ENCODE results near the gene OR6S1. TPM values are rescaled to one million over a fixed set of nuclear protein-coding genes. Genes with fewer than 3 reads are reported as not detected.
"Not testable (repeated sequence)": the region's sequence is repeated elsewhere in the genome, so short reads cannot be mapped to it uniquely, and the experiment has no call there.

OR6S1 gene
- total and polyA plus RNA-seq, 4 donors = not detected

DNA sequence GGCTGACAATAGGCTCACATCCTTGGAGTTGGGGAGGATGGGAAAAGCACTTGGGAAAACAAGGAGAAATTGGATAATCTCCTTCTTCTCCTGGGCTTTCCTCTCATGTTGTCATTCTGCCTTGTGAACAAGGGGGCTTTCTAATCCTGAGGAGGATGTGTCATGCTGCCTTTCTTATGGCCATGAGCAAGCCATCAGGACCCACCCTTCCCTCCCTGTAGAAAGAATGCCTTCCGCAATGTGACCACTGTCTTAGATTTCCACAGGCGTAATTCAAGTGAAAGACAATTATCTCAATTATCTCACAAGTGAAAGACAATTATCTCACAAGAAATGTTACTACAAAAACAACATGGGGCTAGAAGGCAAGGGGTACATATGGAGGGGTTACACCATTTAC is 3.0 kb upstream of the OR6S1 start:
- Histone ChIP-seq H3K27ac (ENCODE audit: low read depth in 1 of 2, low read length in 2 of 2) (no peak overlapping the region), H3K27me3 (ENCODE audit: control insufficient read depth in 4 of 4, insufficient read depth in 4 of 4, low read length in 3 of 4) (peaks cover 0 to under 1% (median 0%) of the 10 kb centered on the region in 4 donors), H3K4me1 (ENCODE audit: control insufficient read depth in 4 of 4, insufficient read depth in 4 of 4, low read length in 3 of 4) (no peaks in the 10 kb centered on the region), H3K9me3 (ENCODE audit: control insufficient read depth in 4 of 4, low read length in 3 of 4) (no peaks in the 10 kb centered on the region), H3K36me3 (ENCODE audit: control insufficient read depth in 4 of 4, insufficient read depth in 3 of 4, low read depth in 1 of 4, low read length in 3 of 4) (no peaks in the 10 kb centered on the region), H3K9ac (ENCODE audit: low read depth in 1 of 2, low read length in 2 of 2) (no peak overlapping the region), H3K4me3 (ENCODE audit: low read depth in 1 of 3, low read length in 3 of 3) (no peak overlapping the region)
- DNase-seq (ENCODE audit: low spot score) = no peak
- 96% methylated on average over 2 of the region's 2 CpGs for WGBS
- TF ChIP-seq RAD21 (IDR thresholded peaks at IDR 0.05) (no peak), HNF4G (IDR thresholded peaks at IDR 0.05) (no peak), FOXA1 (IDR thresholded peaks at IDR 0.05) (no peak), YY1 (IDR thresholded peaks at IDR 0.05) (no peak), FOXA2 (IDR thresholded peaks at IDR 0.05) (no peak), GABPA (IDR thresholded peaks at IDR 0.05 in 1 of 2, conservative IDR thresholded peaks at IDR 0.05 in 1 of 2) (no peak), NR2F2 (IDR thresholded peaks at IDR 0.05) (no peak)
- TF ChIP-seq, protein P1, sequence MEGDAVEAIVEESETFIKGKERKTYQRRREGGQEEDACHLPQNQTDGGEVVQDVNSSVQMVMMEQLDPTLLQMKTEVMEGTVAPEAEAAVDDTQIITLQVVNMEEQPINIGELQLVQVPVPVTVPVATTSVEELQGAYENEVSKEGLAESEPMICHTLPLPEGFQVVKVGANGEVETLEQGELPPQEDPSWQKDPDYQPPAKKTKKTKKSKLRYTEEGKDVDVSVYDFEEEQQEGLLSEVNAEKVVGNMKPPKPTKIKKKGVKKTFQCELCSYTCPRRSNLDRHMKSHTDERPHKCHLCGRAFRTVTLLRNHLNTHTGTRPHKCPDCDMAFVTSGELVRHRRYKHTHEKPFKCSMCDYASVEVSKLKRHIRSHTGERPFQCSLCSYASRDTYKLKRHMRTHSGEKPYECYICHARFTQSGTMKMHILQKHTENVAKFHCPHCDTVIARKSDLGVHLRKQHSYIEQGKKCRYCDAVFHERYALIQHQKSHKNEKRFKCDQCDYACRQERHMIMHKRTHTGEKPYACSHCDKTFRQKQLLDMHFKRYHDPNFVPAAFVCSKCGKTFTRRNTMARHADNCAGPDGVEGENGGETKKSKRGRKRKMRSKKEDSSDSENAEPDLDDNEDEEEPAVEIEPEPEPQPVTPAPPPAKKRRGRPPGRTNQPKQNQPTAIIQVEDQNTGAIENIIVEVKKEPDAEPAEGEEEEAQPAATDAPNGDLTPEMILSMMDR (IDR thresholded peaks at IDR 0.05; ENCODE audit: low read depth, low read length, missing input control) = no peak
- TF ChIP-seq, protein P2, sequence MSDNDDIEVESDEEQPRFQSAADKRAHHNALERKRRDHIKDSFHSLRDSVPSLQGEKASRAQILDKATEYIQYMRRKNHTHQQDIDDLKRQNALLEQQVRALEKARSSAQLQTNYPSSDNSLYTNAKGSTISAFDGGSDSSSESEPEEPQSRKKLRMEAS (IDR thresholded peaks at IDR 0.05) = no peak

DNA sequence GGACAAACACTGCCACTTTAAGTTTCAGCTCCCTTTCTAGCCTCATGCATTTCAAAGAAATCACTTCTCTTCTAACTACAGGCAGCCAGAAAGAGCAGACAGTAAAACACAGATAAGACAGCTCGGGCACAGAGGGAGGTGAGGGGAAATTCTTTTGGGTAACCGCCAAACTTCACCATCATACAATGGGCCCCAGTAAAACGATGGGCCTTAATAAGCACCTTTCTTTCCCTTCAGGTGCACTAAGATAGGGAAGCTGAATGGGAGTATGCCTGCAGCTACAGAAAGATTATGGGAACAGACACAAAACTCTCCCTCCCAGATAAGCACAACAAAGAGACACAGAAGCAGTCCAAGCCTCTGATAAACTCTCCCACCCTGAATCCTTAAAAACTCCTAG is 1.3 kb upstream of the OR6S1 start:
- H3K27me3 ChIP-seq (ENCODE audit: control insufficient read depth in 4 of 4, insufficient read depth in 4 of 4, low read length in 3 of 4); H3K9ac ChIP-seq (ENCODE audit: low read depth in 1 of 2, low read length in 2 of 2); H3K36me3 ChIP-seq (ENCODE audit: control insufficient read depth in 4 of 4, insufficient read depth in 3 of 4, low read depth in 1 of 4, low read length in 3 of 4); H3K4me3 ChIP-seq (ENCODE audit: low read depth in 1 of 3, low read length in 3 of 3); H3K9me3 ChIP-seq (ENCODE audit: control insufficient read depth in 4 of 4, low read length in 3 of 4); H3K27ac ChIP-seq (ENCODE audit: low read depth in 1 of 2, low read length in 2 of 2); H3K4me1 ChIP-seq (ENCODE audit: control insufficient read depth in 4 of 4, insufficient read depth in 4 of 4, low read length in 3 of 4); DNase-seq (ENCODE audit: low spot score): not testable (repeated sequence)
- 33% methylated on average over 3 of the region's 3 CpGs for WGBS

GRCh38 chr14:20642182-20642581 is 691 bp upstream of the OR6S1 start:
- Histone ChIP-seq H3K27ac (ENCODE audit: low read depth in 1 of 2, low read length in 2 of 2) (no peak overlapping the region), H3K36me3 (ENCODE audit: control insufficient read depth in 4 of 4, insufficient read depth in 3 of 4, low read depth in 1 of 4, low read length in 3 of 4) (no peaks in the 10 kb centered on the region), H3K9me3 (ENCODE audit: control insufficient read depth in 4 of 4, low read length in 3 of 4) (no peaks in the 10 kb centered on the region), H3K9ac (ENCODE audit: low read depth in 1 of 2, low read length in 2 of 2) (no peak overlapping the region), H3K4me1 (ENCODE audit: control insufficient read depth in 4 of 4, insufficient read depth in 4 of 4, low read length in 3 of 4) (no peaks in the 10 kb centered on the region), H3K27me3 (ENCODE audit: control insufficient read depth in 4 of 4, insufficient read depth in 4 of 4, low read length in 3 of 4) (peaks cover 0 to 6% (median 2%) of the 10 kb centered on the region in 4 donors), H3K4me3 (ENCODE audit: low read depth in 1 of 3, low read length in 3 of 3) (no peak overlapping the region)
- no peak for DNase-seq (ENCODE audit: low spot score)
- TF ChIP-seq, protein P3, sequence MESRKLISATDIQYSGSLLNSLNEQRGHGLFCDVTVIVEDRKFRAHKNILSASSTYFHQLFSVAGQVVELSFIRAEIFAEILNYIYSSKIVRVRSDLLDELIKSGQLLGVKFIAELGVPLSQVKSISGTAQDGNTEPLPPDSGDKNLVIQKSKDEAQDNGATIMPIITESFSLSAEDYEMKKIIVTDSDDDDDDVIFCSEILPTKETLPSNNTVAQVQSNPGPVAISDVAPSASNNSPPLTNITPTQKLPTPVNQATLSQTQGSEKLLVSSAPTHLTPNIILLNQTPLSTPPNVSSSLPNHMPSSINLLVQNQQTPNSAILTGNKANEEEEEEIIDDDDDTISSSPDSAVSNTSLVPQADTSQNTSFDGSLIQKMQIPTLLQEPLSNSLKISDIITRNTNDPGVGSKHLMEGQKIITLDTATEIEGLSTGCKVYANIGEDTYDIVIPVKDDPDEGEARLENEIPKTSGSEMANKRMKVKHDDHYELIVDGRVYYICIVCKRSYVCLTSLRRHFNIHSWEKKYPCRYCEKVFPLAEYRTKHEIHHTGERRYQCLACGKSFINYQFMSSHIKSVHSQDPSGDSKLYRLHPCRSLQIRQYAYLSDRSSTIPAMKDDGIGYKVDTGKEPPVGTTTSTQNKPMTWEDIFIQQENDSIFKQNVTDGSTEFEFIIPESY (IDR thresholded peaks at IDR 0.05) = no peak
- TF ChIP-seq NR2F2 (IDR thresholded peaks at IDR 0.05) (no peak), EGR1 (IDR thresholded peaks at IDR 0.05; ENCODE audit: low read depth in 2 of 2) (no peak), JUND (IDR thresholded peaks at IDR 0.05) (no peak), YY1 (IDR thresholded peaks at IDR 0.05) (no peak), TAF1 (conservative IDR thresholded peaks at IDR 0.05) (no peak), GABPA (IDR thresholded peaks at IDR 0.05 in 1 of 2, conservative IDR thresholded peaks at IDR 0.05 in 1 of 2) (no peak), HNF4G (IDR thresholded peaks at IDR 0.05) (no peak), HNF4A (conservative IDR thresholded peaks at IDR 0.05) (no peak), SP1 (IDR thresholded peaks at IDR 0.05) (no peak)
- TF ChIP-seq, protein P4, sequence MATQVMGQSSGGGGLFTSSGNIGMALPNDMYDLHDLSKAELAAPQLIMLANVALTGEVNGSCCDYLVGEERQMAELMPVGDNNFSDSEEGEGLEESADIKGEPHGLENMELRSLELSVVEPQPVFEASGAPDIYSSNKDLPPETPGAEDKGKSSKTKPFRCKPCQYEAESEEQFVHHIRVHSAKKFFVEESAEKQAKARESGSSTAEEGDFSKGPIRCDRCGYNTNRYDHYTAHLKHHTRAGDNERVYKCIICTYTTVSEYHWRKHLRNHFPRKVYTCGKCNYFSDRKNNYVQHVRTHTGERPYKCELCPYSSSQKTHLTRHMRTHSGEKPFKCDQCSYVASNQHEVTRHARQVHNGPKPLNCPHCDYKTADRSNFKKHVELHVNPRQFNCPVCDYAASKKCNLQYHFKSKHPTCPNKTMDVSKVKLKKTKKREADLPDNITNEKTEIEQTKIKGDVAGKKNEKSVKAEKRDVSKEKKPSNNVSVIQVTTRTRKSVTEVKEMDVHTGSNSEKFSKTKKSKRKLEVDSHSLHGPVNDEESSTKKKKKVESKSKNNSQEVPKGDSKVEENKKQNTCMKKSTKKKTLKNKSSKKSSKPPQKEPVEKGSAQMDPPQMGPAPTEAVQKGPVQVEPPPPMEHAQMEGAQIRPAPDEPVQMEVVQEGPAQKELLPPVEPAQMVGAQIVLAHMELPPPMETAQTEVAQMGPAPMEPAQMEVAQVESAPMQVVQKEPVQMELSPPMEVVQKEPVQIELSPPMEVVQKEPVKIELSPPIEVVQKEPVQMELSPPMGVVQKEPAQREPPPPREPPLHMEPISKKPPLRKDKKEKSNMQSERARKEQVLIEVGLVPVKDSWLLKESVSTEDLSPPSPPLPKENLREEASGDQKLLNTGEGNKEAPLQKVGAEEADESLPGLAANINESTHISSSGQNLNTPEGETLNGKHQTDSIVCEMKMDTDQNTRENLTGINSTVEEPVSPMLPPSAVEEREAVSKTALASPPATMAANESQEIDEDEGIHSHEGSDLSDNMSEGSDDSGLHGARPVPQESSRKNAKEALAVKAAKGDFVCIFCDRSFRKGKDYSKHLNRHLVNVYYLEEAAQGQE (IDR thresholded peaks at IDR 0.05) = no peak
- TF ChIP-seq, protein P1 (IDR thresholded peaks at IDR 0.05; ENCODE audit: low read depth, low read length, missing input control) = no peak
- TF ChIP-seq, protein P5, sequence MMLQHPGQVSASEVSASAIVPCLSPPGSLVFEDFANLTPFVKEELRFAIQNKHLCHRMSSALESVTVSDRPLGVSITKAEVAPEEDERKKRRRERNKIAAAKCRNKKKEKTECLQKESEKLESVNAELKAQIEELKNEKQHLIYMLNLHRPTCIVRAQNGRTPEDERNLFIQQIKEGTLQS (IDR thresholded peaks at IDR 0.05) = no peak
- WGBS = 92% methylated on average over 7 of the region's 7 CpGs
